ENCODE results near the gene TPRG1L. TPM values are rescaled to one million over a fixed set of nuclear protein-coding genes. Genes with fewer than 3 reads are reported as not detected.
A peak's percentile ranks its signal among the peaks of the same experiment; 100 is the strongest.
"Not testable (repeated sequence)": the region's sequence is repeated elsewhere in the genome, so short reads cannot be mapped to it uniquely, and the experiment has no call there.

The TPRG1L gene
- total RNA-seq, 2 donors from 2014 or later, result 8.6 to 24.4 TPM

GRCh38 chr1:3578433-3578805, 46.4 kb upstream of the TPRG1L start:
- Histone ChIP-seq H3K27me3 (no peaks in the 10 kb centered on the region), H3K36me3 (replicated peaks in 1 of 2; ENCODE audit: insufficient read depth in 1 of 2, low read depth in 2 of 2) (no peaks in the 10 kb centered on the region), H3K4me1 (no peaks in the 10 kb centered on the region), H3K9me3 (no peaks in the 10 kb centered on the region), H3K27ac (no peak overlapping the region), H3K4me3 (no peak overlapping the region)
- TF ChIP-seq, protein P1, sequence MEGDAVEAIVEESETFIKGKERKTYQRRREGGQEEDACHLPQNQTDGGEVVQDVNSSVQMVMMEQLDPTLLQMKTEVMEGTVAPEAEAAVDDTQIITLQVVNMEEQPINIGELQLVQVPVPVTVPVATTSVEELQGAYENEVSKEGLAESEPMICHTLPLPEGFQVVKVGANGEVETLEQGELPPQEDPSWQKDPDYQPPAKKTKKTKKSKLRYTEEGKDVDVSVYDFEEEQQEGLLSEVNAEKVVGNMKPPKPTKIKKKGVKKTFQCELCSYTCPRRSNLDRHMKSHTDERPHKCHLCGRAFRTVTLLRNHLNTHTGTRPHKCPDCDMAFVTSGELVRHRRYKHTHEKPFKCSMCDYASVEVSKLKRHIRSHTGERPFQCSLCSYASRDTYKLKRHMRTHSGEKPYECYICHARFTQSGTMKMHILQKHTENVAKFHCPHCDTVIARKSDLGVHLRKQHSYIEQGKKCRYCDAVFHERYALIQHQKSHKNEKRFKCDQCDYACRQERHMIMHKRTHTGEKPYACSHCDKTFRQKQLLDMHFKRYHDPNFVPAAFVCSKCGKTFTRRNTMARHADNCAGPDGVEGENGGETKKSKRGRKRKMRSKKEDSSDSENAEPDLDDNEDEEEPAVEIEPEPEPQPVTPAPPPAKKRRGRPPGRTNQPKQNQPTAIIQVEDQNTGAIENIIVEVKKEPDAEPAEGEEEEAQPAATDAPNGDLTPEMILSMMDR (IDR thresholded peaks at IDR 0.05), result no peak
- no peak for TF ChIP-seq POLR2A (IDR thresholded peaks at IDR 0.05)
- ATAC-seq (no peak), DNase-seq (no peak)
- WGBS, 2 donors, result 58 to 70% methylated on average over 2 to 6 of the region's 8 CpGs
- intact Hi-C loops (cut with DNase I), result no loop called here

DNA sequence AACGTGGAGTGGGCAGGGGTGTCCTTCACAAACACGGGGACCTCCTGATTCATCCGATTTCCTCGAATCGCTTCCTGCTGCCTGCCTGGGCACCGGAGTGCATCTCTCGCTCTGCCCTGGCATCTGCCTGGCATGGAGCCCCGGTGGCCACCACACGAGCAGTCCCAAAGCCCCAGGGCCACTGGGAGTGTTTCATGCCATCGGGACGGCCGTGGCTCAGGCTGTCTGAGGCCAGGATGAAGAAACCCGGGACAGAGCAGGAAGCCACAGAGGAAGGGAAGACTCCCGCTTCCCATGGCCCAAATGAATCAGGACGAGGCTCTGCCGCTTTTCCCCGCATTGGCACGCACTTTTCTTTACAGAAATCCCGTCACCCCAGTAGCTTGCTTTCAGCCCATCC, 45.9 kb upstream of the TPRG1L start:
- DNase-seq (no peak), ATAC-seq (no peak)
- Histone ChIP-seq H3K27me3 (no peaks in the 10 kb centered on the region), H3K4me1 (no peaks in the 10 kb centered on the region), H3K36me3 (replicated peaks in 1 of 2; ENCODE audit: insufficient read depth in 1 of 2, low read depth in 2 of 2) (no peaks in the 10 kb centered on the region), H3K9me3 (no peaks in the 10 kb centered on the region), H3K27ac (no peak overlapping the region), H3K4me3 (no peak overlapping the region)
- intact Hi-C loops (cut with DNase I), result no loop called here
- WGBS, 2 donors, result 67 to 70% methylated on average over 10 to 19 of the region's 19 CpGs
- TF ChIP-seq, protein P1 (IDR thresholded peaks at IDR 0.05), result no peak

- TF ChIP-seq POLR2A (IDR thresholded peaks at IDR 0.05), result no peak
- TF ChIP-seq, protein P1 (IDR thresholded peaks at IDR 0.05), result no peak
- H3K4me3 ChIP-seq, result no peak overlapping the region
- no peaks in the 10 kb centered on the region for H3K36me3 ChIP-seq (replicated peaks in 1 of 2; ENCODE audit: insufficient read depth in 1 of 2, low read depth in 2 of 2)
- DNase-seq, result no peak
- intact Hi-C loops (cut with DNase I), result no loop called here
- ATAC-seq, result no peak
- WGBS, 2 donors, result 71 to 73% methylated on average over 12 to 14 of the region's 16 CpGs
- H3K27me3 ChIP-seq, result no peaks in the 10 kb centered on the region
- no peaks in the 10 kb centered on the region for H3K9me3 ChIP-seq
- no peaks in the 10 kb centered on the region for H3K4me1 ChIP-seq
- H3K27ac ChIP-seq, result no peak overlapping the region
These were observed 45.2 kb upstream of the TPRG1L start for GRCh38 chr1:3579626-3580025.

GRCh38 chr1:3580231-3580630, 44.6 kb upstream of the TPRG1L start:
- 65 to 68% methylated on average over 8 to 9 of the region's 9 CpGs for WGBS, 2 donors
- no peak for ATAC-seq
- Histone ChIP-seq H3K4me3 (no peak overlapping the region), H3K9me3 (no peaks in the 10 kb centered on the region), H3K4me1 (no peaks in the 10 kb centered on the region), H3K27ac (no peak overlapping the region), H3K27me3 (no peaks in the 10 kb centered on the region), H3K36me3 (replicated peaks in 1 of 2; ENCODE audit: insufficient read depth in 1 of 2, low read depth in 2 of 2) (no peaks in the 10 kb centered on the region)
- DNase-seq, result no peak
- TF ChIP-seq, protein P1 (IDR thresholded peaks at IDR 0.05), result no peak
- no peak for TF ChIP-seq POLR2A (IDR thresholded peaks at IDR 0.05)
- intact Hi-C loops (cut with DNase I), result no loop called here

GRCh38 chr1:3581296-3582036, 43.3 kb upstream of the TPRG1L start:
- TF ChIP-seq, protein P1 (IDR thresholded peaks at IDR 0.05), result no peak
- no peak for TF ChIP-seq POLR2A (IDR thresholded peaks at IDR 0.05)
- Histone ChIP-seq H3K27ac (no peak overlapping the region), H3K4me1 (no peaks in the 10 kb centered on the region), H3K36me3 (replicated peaks in 1 of 2; ENCODE audit: insufficient read depth in 1 of 2, low read depth in 2 of 2) (no peaks in the 10 kb centered on the region), H3K27me3 (no peaks in the 10 kb centered on the region), H3K4me3 (no peak overlapping the region), H3K9me3 (no peaks in the 10 kb centered on the region)
- intact Hi-C loops (cut with DNase I), result no loop called here
- DNase-seq (no peak), ATAC-seq (no peak)
- WGBS, 2 donors, result 49 to 54% methylated on average over 11 to 14 of the region's 16 CpGs

- whole genome bisulfite sequencing, 2 donors, result 58% methylated on average over 15 of the region's 21 CpGs; no CpG with 5 or more reads in 1 of the 2 donors
- H3K27ac ChIP-seq; H3K9me3 ChIP-seq; intact Hi-C loops (cut with DNase I); ATAC-seq; H3K4me3 ChIP-seq; H3K36me3 ChIP-seq (replicated peaks in 1 of 2; ENCODE audit: insufficient read depth in 1 of 2, low read depth in 2 of 2); H3K4me1 ChIP-seq; H3K27me3 ChIP-seq: not testable (repeated sequence)
- DNase-seq, result peak in 2 of 4 donors; percentile 31 to 58
These were observed 41.1 kb upstream of the TPRG1L start for GRCh38 chr1:3583751-3584150.

Measured in body of pancreas (tissue), 4 donors.